Measurements from ENCODE around the gene ATXN7L1. TPM values are rescaled to one million over a fixed set of nuclear protein-coding genes. Genes with fewer than 3 reads are reported as not detected.

Gene ATXN7L1
- total RNA-seq, 1 experiment from 2014 or later: 24.3 TPM

DNA sequence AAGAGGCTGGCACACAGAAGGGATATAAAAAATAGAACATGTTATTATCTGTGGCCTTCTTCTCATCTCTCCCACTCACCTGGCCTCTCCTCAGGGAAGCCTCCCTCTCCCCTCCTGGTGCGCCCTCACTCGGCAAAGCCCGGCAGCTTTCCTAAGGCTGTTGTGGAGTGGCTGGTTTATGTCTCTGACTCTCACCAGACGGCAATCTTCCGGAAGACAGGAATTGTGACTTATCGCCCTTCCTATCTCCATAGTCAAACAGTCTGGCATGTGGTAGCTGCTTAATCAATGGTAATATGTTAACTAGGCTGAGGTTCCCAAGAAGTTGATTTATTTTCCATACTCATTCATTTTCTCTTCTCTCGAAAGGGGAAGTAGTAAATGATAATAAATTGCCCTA, 78.7 kb downstream of the ATXN7L1 start:
- Histone ChIP-seq H2BK5ac (ENCODE audit: insufficient read length, low read length) (no peak overlapping the region), H3K4me2 (ENCODE audit: insufficient read depth, insufficient read length, low read length) (no peak overlapping the region), H3K23me2 (ENCODE audit: insufficient read length, low read depth, low read length, poor library complexity, severe bottlenecking) (no peaks in the 10 kb centered on the region), H2BK120ac (ENCODE audit: low read depth, low read length, poor library complexity, severe bottlenecking) (no peak overlapping the region), H2BK12ac (ENCODE audit: insufficient read length, low read depth, low read length) (no peak overlapping the region), H3K18ac (ENCODE audit: insufficient read length, low read depth, low read length) (no peak overlapping the region), H4K91ac (ENCODE audit: insufficient read length, low read depth, low read length) (no peak overlapping the region), H3K4me1 (ENCODE audit: insufficient read depth, low read length) (peaks cover 4% of the 10 kb centered on the region), H3K79me1 (ENCODE audit: insufficient read depth, low read depth, low read length, poor library complexity, severe bottlenecking) (no peaks in the 10 kb centered on the region), H2AFZ (ENCODE audit: low read length) (no peak overlapping the region), H3K9me3 (ENCODE audit: control insufficient read depth, low read depth, low read length) (no peaks in the 10 kb centered on the region), H2BK15ac (ENCODE audit: low read depth, low read length) (no peak overlapping the region), H3K23ac (ENCODE audit: insufficient read length, low read depth, low read length) (no peak overlapping the region), H3K27me3 (ENCODE audit: insufficient read depth, low read length) (no peaks in the 10 kb centered on the region), H4K20me1 (ENCODE audit: control insufficient read depth, insufficient read depth, insufficient read length) (no peaks in the 10 kb centered on the region), H3K27ac (ENCODE audit: insufficient read length, low read depth, low read length) (no peak overlapping the region), H4K8ac (replicated peaks; ENCODE audit: insufficient read length, low read depth, low read length) (no peak overlapping the region), H3K56ac (ENCODE audit: insufficient read length, low read depth, low read length) (no peak overlapping the region), H3T11ph (ENCODE audit: low read length) (no peak overlapping the region), H3K9ac (ENCODE audit: extremely low read depth, insufficient read length, low read length) (no peak overlapping the region), H3K14ac (ENCODE audit: insufficient read depth, low read length) (no peak overlapping the region), H3K4ac (ENCODE audit: low read depth, low read length) (no peak overlapping the region), H2BK20ac (ENCODE audit: low read depth, low read length, poor library complexity, severe bottlenecking) (no peak overlapping the region), H2AK5ac (ENCODE audit: insufficient read length, low read length) (no peak overlapping the region), H3K79me2 (ENCODE audit: insufficient read depth, low read length) (no peaks in the 10 kb centered on the region; the same call in 1 of the 2 replicates), H4K5ac (ENCODE audit: insufficient read length, low read depth, low read length) (no peak overlapping the region)
- WGBS (ENCODE audit: extremely low coverage, insufficient read length, low lambda C conversion rate): no CpG with 5 or more reads among the region's 7 CpGs
- no peak for DNase-seq
- H3K4me1 Mint-ChIP-seq: peaks cover 46 to 49% of the 10 kb centered on the region in 2 experiments
- peaks cover 3 to 8% (median 4%) of the 10 kb centered on the region in 3 experiments; a peak in 5 of 7 replicates for H3K36me3 Mint-ChIP-seq (ENCODE audit: insufficient read depth in 1 of 3, low read depth in 3 of 3)
- no peaks in the 10 kb centered on the region; the same call in 1 of the 2 replicates for H3K27me3 Mint-ChIP-seq (ENCODE audit: low read depth)
- H3K4me3 Mint-ChIP-seq: no peak overlapping the region
- TF ChIP-seq, protein P1, sequence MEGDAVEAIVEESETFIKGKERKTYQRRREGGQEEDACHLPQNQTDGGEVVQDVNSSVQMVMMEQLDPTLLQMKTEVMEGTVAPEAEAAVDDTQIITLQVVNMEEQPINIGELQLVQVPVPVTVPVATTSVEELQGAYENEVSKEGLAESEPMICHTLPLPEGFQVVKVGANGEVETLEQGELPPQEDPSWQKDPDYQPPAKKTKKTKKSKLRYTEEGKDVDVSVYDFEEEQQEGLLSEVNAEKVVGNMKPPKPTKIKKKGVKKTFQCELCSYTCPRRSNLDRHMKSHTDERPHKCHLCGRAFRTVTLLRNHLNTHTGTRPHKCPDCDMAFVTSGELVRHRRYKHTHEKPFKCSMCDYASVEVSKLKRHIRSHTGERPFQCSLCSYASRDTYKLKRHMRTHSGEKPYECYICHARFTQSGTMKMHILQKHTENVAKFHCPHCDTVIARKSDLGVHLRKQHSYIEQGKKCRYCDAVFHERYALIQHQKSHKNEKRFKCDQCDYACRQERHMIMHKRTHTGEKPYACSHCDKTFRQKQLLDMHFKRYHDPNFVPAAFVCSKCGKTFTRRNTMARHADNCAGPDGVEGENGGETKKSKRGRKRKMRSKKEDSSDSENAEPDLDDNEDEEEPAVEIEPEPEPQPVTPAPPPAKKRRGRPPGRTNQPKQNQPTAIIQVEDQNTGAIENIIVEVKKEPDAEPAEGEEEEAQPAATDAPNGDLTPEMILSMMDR (conservative IDR thresholded peaks at IDR 0.05): peak; percentile 33; the same call in 2 of the 3 replicates
- no peaks in the 10 kb centered on the region; a peak in 1 of 5 replicates for H3K9me3 Mint-ChIP-seq
- no peak overlapping the region for H3K27ac Mint-ChIP-seq
